GM12878 (cell line): Measurements from ENCODE around the gene DCN. TPM values are rescaled to one million over a fixed set of nuclear protein-coding genes. Genes with fewer than 3 reads are reported as not detected.

Source experiments
- ATAC-seq: fragments of 200-7000 bp; cut with Tn5 transposase; 3 replicates; pipeline ENCODE4 v1.9.1; 2020; ENCODE audit warnings: mild to moderate bottlenecking, moderate library complexity
- BruUV-seq: library from RNA; stranded (reverse); fragments of 400-500 nt; replicated peaks from 2 replicates; lab custom pipeline; 2021; lab: Mats Ljungman, UMichigan
- CTCF ChIA-PET: fragments of 300-600 bp; sonication (Branson Sonifier 250); formaldehyde crosslinking; extraction: SDS; loops from one replicate; lab custom pipeline; 2021; ENCODE audit warnings: inconsistent platforms; lab: Yijun Ruan, JAX
- POLR2A ChIA-PET: fragments of 350-600 bp; formaldehyde crosslinking; extraction: SDS; loops from one replicate; lab custom pipeline; 2021; ENCODE audit warnings: inconsistent platforms; lab: Charles Lee
- RAD21 ChIA-PET: fragments of 300-600 bp; sonication (Branson Sonifier 250); formaldehyde crosslinking; loops from one replicate; lab custom pipeline; 2023; ENCODE audit warnings: antibody characterized with exemption; ENCODE audit not compliant: unreplicated experiment; lab: Charles Lee
- SMC1A ChIA-PET: fragments of 300-600 bp; sonication (Branson Sonifier 250); formaldehyde crosslinking; loops from one replicate; lab custom pipeline; 2023; ENCODE audit not compliant: unreplicated experiment, uncharacterized antibody; lab: Charles Lee
- DNase-seq: peaks from one replicate; pipeline ENCODE4 v3.0.0-alpha.2; 2011; ENCODE audit warnings: low read depth, low spot score
- FAIRE-seq: peaks from 3 replicates; lab custom pipeline; 2011; peaks lifted over from hg19 to GRCh38; lab: Jason Lieb, UNC
- H2AFZ ChIP-seq: 2 replicates; pipeline ENCODE4 v1.6.0; 2011; ENCODE audit warnings: low read depth, low read length, control low read depth; ENCODE audit not compliant: control insufficient read depth
- H3K27ac ChIP-seq: 2 replicates; pipeline ENCODE4 v1.5.1; 2011; ENCODE audit warnings: control low read depth; ENCODE audit not compliant: control insufficient read depth, insufficient read depth
- H3K27me3 ChIP-seq, 2 experiments: replicated peaks in 1 of 2; 2 replicates each; pipeline versions ENCODE4 v1.6.0 to v1.6.1; 2011; ENCODE audit warnings: low read length in 1 of 2; ENCODE audit not compliant: control insufficient read depth in 2 of 2, insufficient read depth in 2 of 2
- H3K36me3 ChIP-seq, 2 experiments: 2 replicates each; pipeline ENCODE4 v1.5.1; 2011; ENCODE audit warnings: low read length in 1 of 2; ENCODE audit not compliant: control insufficient read depth in 2 of 2, insufficient read depth in 2 of 2
- H3K4me1 ChIP-seq: 2 replicates; pipeline ENCODE4 v1.6.1; 2011; ENCODE audit warnings: mild to moderate bottlenecking, low read length, moderate library complexity, mixed read lengths; ENCODE audit not compliant: control insufficient read depth, insufficient read depth
- H3K4me2 ChIP-seq: 2 replicates; pipeline ENCODE4 v1.6.0; 2011; ENCODE audit warnings: control low read depth; ENCODE audit not compliant: control insufficient read depth, insufficient read depth
- H3K4me3 ChIP-seq: fragments of 200-600 bp; sonication (generic); 2 replicates; pipeline ENCODE4 v1.5.1; 2016
- H3K79me2 ChIP-seq: 2 replicates; pipeline ENCODE4 v1.6.0; 2011; ENCODE audit warnings: low read length; ENCODE audit not compliant: control insufficient read depth, insufficient read depth
- H3K9ac ChIP-seq: 2 replicates; pipeline ENCODE4 v1.8.0; 2011; ENCODE audit warnings: low read length, control low read depth, mixed read lengths; ENCODE audit not compliant: control insufficient read depth, insufficient read depth
- H3K9me3 ChIP-seq: replicated peaks from 3 replicates; pipeline ENCODE4 v1.5.1; 2011; ENCODE audit warnings: mild to moderate bottlenecking, low read length; ENCODE audit not compliant: control insufficient read depth, insufficient read depth
- H4K20me1 ChIP-seq: 2 replicates; pipeline ENCODE4 v1.6.0; 2011; ENCODE audit not compliant: control insufficient read depth, insufficient read depth
- BACH1 ChIP-seq: fragments of 450-650 bp; IDR thresholded peaks from 2 replicates; pipeline ENCODE4 v1.6.1; 2017; ENCODE audit warnings: mild to moderate bottlenecking, borderline replicate concordance
- BRCA1 ChIP-seq: IDR thresholded peaks from 2 replicates; pipeline ENCODE4 v1.6.1; 2011; ENCODE audit warnings: low read depth, low read length, improper control_type of control experiment
- CBX5 ChIP-seq: sonication (generic); IDR thresholded peaks from 2 replicates; pipeline ENCODE4 v1.6.1; 2016; ENCODE audit warnings: low read depth, moderate library complexity, mild to moderate bottlenecking, inconsistent platforms
- CEBPB ChIP-seq, 2 experiments: fragments of 150-350 bp in 1 of 2; IDR thresholded peaks; 2 replicates each; pipeline ENCODE4 v1.6.1; 2012 to 2014; ENCODE audit warnings: low read depth in 2 of 2, low read length in 2 of 2, borderline replicate concordance in 1 of 2, inconsistent platforms in 1 of 2
- CREB1 ChIP-seq: IDR thresholded peaks from 2 replicates; pipeline ENCODE4 v1.6.1; 2012; ENCODE audit warnings: low read depth, mild to moderate bottlenecking, inconsistent platforms
- FOXM1 ChIP-seq: IDR thresholded peaks from 2 replicates; pipeline ENCODE4 v1.6.1; 2012; ENCODE audit warnings: low read depth, mild to moderate bottlenecking, inconsistent platforms, low read length, moderate library complexity
- KDM1A ChIP-seq: fragments of 200-600 bp; sonication (generic); IDR thresholded peaks from 2 replicates; pipeline ENCODE4 v1.6.1; 2016; ENCODE audit warnings: borderline replicate concordance
- KLF5 ChIP-seq: fragments of 450-650 bp; IDR thresholded peaks from 2 replicates; pipeline ENCODE4 v1.6.1; 2014; ENCODE audit warnings: mild to moderate bottlenecking; ENCODE audit not compliant: partially characterized antibody
- NFXL1 ChIP-seq: fragments of 450-650 bp; IDR thresholded peaks from 2 replicates; pipeline ENCODE4 v1.6.1; 2017; ENCODE audit warnings: antibody characterized with exemption, mild to moderate bottlenecking, borderline replicate concordance
- PAX8 ChIP-seq: fragments of 450-650 bp; IDR thresholded peaks from 2 replicates; pipeline ENCODE4 v1.6.1; 2017; ENCODE audit warnings: mild to moderate bottlenecking, moderate library complexity
- PBX3 ChIP-seq: IDR thresholded peaks from 2 replicates; pipeline ENCODE4 v1.6.1; 2011; ENCODE audit warnings: mild to moderate bottlenecking, low read depth, low read length, moderate library complexity; ENCODE audit not compliant: insufficient replicate concordance
- TARDBP ChIP-seq: IDR thresholded peaks from 2 replicates; pipeline ENCODE4 v1.6.1; 2016; ENCODE audit warnings: borderline replicate concordance
- TCF3 ChIP-seq: IDR thresholded peaks from 2 replicates; pipeline ENCODE4 v1.6.1; 2012; ENCODE audit warnings: low read depth, mild to moderate bottlenecking, low read length, borderline replicate concordance; ENCODE audit not compliant: insufficient read depth
- ZBTB4 ChIP-seq: fragments of 450-650 bp; formaldehyde crosslinking; IDR thresholded peaks from 2 replicates; pipeline ENCODE4 v1.4.0; 2022; ENCODE audit warnings: mild to moderate bottlenecking, moderate library complexity
- ZNF622 ChIP-seq: fragments of 450-650 bp; IDR thresholded peaks from 2 replicates; pipeline ENCODE4 v1.6.1; 2017; ENCODE audit warnings: mild to moderate bottlenecking, inconsistent platforms
- ZZZ3 ChIP-seq: IDR thresholded peaks from 2 replicates; pipeline ENCODE4 v1.6.1; 2011; ENCODE audit warnings: low read depth; ENCODE audit not compliant: control insufficient read depth, insufficient read length
- WGBS: methylation state at CpG from one replicate; pipeline ENCODE4 v1.1.6; 2016; ENCODE audit warnings: low lambda C conversion rate; ENCODE audit not compliant: insufficient replicate concordance, insufficient coverage; ENCODE audit errors: missing lambda C conversion rate; 5-methylcytosine and 5-hydroxymethylcytosine counted together
- in situ Hi-C: fragments of 300-500 bp; cut with MboI; formaldehyde crosslinking; loops from 9 replicates; pipeline ENCODE4 v1.14.3; 2018; ENCODE audit warnings: mixed read lengths
- intact Hi-C: fragments of 100-400 bp; cut with micrococcal nuclease; formaldehyde crosslinking; loops from one replicate; pipeline ENCODE4 v1.14.2; 2022; ENCODE audit not compliant: unreplicated experiment
- polyA plus RNA-seq, 11 experiments: library from polyadenylated mRNA; depleted of rRNA in 4 of 11; unstranded in 6 of 11; stranded (reverse) in 5 of 11; fragments of >200 nt; fragmentation: Nextera tagmentation in 4 of 11; fragmentation: Illumina TruSeq in 1 of 11; extraction: Ambion mirVana in 4 of 11; extraction: Trizol in 1 of 11; gene quantifications; 1 replicate in 1 of 11; 2 replicates in 10 of 11; pipeline versions ENCODE4 v1.2.1 to v1.2.3, GENCODE V29; 2011 to 2016; ENCODE audit warnings: inconsistent platforms in 2 of 11, missing spikeins in 2 of 11, low read depth in 1 of 11
- total RNA-seq, 4 experiments: library from RNA; depleted of rRNA in 3 of 4; stranded (reverse); fragments of >200 nt in 3 of 4; fragmentation: Illumina TruSeq in 1 of 4; extraction: Trizol in 1 of 4; gene quantifications; 2 replicates each; pipeline versions ENCODE4 v1.2.1 to v1.2.3, GENCODE V29; 2013 to 2021

The DCN gene
- total and polyA plus RNA-seq, 10 of the 15 experiments (the other 5 are each of a cell fraction or from before 2014, with no cell fraction given) = 0.07 to 2.1 (median 0.75) TPM; not detected in 6

- TF ChIP-seq PBX3 = no peak
- TF ChIP-seq FOXM1 = no peak
- TF ChIP-seq ZNF622 = no peak
Observed at GRCh38 chr12:91140026-91140931, 42.3 kb downstream of the DCN start (continued).

GRCh38 chr12:91139286-91139685 lies 43.3 kb downstream of the DCN start:
- no peaks in the 10 kb centered on the region for H3K27me3 ChIP-seq
- 25% methylated on average over 2 of the region's 2 CpGs for WGBS
- in situ Hi-C loops = no loop called here
- no peaks in the 10 kb centered on the region for H3K79me2 ChIP-seq
- H3K9me3 ChIP-seq = no peaks in the 10 kb centered on the region
- H3K27ac ChIP-seq = no peak overlapping the region
- ChIA-PET RAD21 (no interaction called here), CTCF (no interaction called here), SMC1A (no interaction called here), POLR2A (no interaction called here)
- FAIRE-seq = no peak
- no peak for DNase-seq
- no peaks in the 10 kb centered on the region for H3K36me3 ChIP-seq
- TF ChIP-seq TCF3 = no peak
- no peak for TF ChIP-seq ZBTB4 (CRISPR knock-in tag)
- no peak for TF ChIP-seq CEBPB (IDR thresholded peaks at IDR 0.05; ENCODE audit: borderline replicate concordance in 1 of 2, low read depth in 2 of 2, low read length in 2 of 2)
- no peak for TF ChIP-seq BACH1
- no peak for TF ChIP-seq BRCA1
- TF ChIP-seq ZZZ3 = no peak
- no peak for TF ChIP-seq CBX5
- no peak for TF ChIP-seq NFXL1
- no peak for TF ChIP-seq KLF5
- no peak for TF ChIP-seq KDM1A
- no peak for TF ChIP-seq CREB1
- TF ChIP-seq TARDBP = no peak
- TF ChIP-seq PAX8 = no peak
- intact Hi-C loops = no loop called here
- ATAC-seq = no peak
- H2AFZ ChIP-seq = no peak overlapping the region
- no peak overlapping the region for H3K9ac ChIP-seq
- no peaks in the 10 kb centered on the region for H3K4me1 ChIP-seq
- no peak overlapping the region for H3K4me2 ChIP-seq
- no peaks in the 10 kb centered on the region for H4K20me1 ChIP-seq
- BruUV-seq = no TSS peak
- no peak overlapping the region for H3K4me3 ChIP-seq
